Fibroblast of skin of right biceps (primary cell): ENCODE measurements around the gene NLGN1.
A peak's percentile ranks its signal among the peaks of the same experiment; 100 is the strongest.

Source experiments
- DNase-seq: peaks from one replicate; pipeline ENCODE4 v3.0.0-alpha.2; 2013

The NLGN1 gene

GRCh38 chr3:173732237-173732636, 334.7 kb downstream of the NLGN1 start:
- peak; percentile 40 for DNase-seq

GRCh38 chr3:173733029-173733652, 335.6 kb downstream of the NLGN1 start:
- peak; percentile 47 for DNase-seq

GRCh38 chr3:173734473-173734872, 336.9 kb downstream of the NLGN1 start:
- DNase-seq, result no peak

- no peak for DNase-seq
Measured at GRCh38 chr3:173734895-173735294, 337.4 kb downstream of the NLGN1 start.

GRCh38 chr3:173735841-173736240, 338.3 kb downstream of the NLGN1 start:
- no peak for DNase-seq

- no peak for DNase-seq
Measured at GRCh38 chr3:173737167-173737808, 339.7 kb downstream of the NLGN1 start.

GRCh38 chr3:173739726-173740125, 342.2 kb downstream of the NLGN1 start:
- DNase-seq, result peak; percentile 63

- DNase-seq, result no peak
Measured at GRCh38 chr3:173742491-173742890, 344.9 kb downstream of the NLGN1 start.

GRCh38 chr3:173743111-173743510, 345.6 kb downstream of the NLGN1 start:
- DNase-seq, result peak; percentile 34

GRCh38 chr3:173743516-173743915, 346.0 kb downstream of the NLGN1 start:
- no peak for DNase-seq

- no peak for DNase-seq
Measured at GRCh38 chr3:173744479-173744878, 346.9 kb downstream of the NLGN1 start.

- no peak for DNase-seq
Measured at GRCh38 chr3:173744895-173745294, 347.4 kb downstream of the NLGN1 start.

GRCh38 chr3:173745952-173746682, 348.6 kb downstream of the NLGN1 start:
- peak; percentile 73 for DNase-seq

GRCh38 chr3:173747427-173747826, 349.9 kb downstream of the NLGN1 start:
- peak; percentile 68 for DNase-seq

GRCh38 chr3:173748105-173748504, 350.6 kb downstream of the NLGN1 start:
- DNase-seq, result no peak

GRCh38 chr3:173750095-173750494, 352.6 kb downstream of the NLGN1 start:
- DNase-seq, result peak; percentile 67

GRCh38 chr3:173750591-173750990, 353.0 kb downstream of the NLGN1 start:
- no peak for DNase-seq

GRCh38 chr3:173753593-173753992, 356.0 kb downstream of the NLGN1 start:
- no peak for DNase-seq

GRCh38 chr3:173755161-173755560, 357.6 kb downstream of the NLGN1 start:
- DNase-seq, result no peak

- DNase-seq, result no peak
Measured at GRCh38 chr3:173761161-173761560, 363.6 kb downstream of the NLGN1 start.

GRCh38 chr3:173762501-173762900, 365.0 kb downstream of the NLGN1 start:
- DNase-seq, result no peak

GRCh38 chr3:173770011-173770410, 372.5 kb downstream of the NLGN1 start:
- DNase-seq, result peak; percentile 41

GRCh38 chr3:173770796-173771573, 373.4 kb downstream of the NLGN1 start:
- peak; percentile 13 for DNase-seq
